ENCODE data around the gene TDRD1.

DNA sequence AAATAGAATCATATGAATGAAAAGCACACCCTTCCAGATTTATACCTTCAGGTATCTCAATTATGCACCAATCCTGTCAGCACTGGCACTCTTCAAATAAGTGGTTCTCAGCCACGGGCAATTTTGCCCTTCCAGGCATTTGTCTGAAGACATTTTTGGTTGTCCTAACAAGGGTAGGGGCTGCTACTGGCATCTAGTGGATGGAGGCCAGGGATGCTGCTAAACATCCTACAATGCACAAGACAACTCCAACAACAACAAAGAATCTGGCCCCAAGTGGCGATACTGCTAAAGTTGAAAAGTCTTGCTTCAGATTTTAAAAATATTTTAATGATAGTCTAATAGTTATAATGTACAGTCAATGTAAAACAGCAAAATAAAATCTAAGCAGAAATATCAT lies 21.2 kb upstream of the TDRD1 start:
- TF ChIP-seq GATA2 (IDR thresholded peaks at IDR 0.05; ENCODE audit: low read depth, low read length) (no peak), GATA3 (IDR thresholded peaks at IDR 0.05; ENCODE audit: low read depth, low read length) (no peak)

Measured in SH-SY5Y (cell line).